Loucy (cell line): ENCODE data around the gene MACROD2.

Experiments
- EZH2phosphoT487 ChIP-seq: fragments of 200-600 bp; IDR thresholded peaks from 2 replicates; pipeline ENCODE4 v1.6.1; 2018; ENCODE audit warnings: antibody characterized with exemption, mild to moderate bottlenecking, moderate library complexity, borderline replicate concordance
- TF ChIP-seq, protein P1 (sequence below): fragments of 200-600 bp; sonication (generic); conservative IDR thresholded peaks from 2 replicates; pipeline ENCODE4 v1.5.1; 2014; ENCODE audit warnings: mild to moderate bottlenecking, antibody characterized with exemption, low read length

DNA sequence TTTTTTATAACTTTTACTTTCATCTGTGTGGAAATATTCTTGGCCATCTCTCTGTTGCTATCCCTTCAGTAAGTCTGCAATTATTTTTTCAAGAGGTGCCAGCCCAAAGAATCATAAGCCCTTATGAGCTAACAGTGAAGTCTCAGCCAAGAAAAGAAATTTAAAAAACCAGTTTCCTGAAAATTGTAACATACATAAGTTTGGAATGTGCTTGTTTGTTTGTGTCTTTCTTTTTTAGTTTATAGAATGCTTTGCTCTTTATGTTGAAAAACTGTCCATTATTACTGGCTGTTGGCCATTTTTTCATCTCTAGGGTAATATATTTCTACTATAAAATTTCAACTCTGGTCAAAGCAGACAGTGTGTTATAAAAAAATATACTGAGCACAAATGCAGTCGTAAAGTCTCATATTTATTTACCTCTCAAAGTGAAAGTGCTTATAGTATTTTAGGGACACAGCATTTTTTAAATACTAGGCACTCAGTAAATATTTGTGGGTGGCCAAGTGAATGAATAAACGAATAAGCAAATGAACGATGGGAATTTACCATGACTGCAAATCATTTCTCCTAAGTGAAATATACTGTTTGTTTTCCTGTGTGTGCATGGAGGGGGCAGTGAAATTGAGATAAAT, 1918.2 kb downstream of the MACROD2 start:
- no peak for TF ChIP-seq EZH2phosphoT487
- TF ChIP-seq, protein P1, sequence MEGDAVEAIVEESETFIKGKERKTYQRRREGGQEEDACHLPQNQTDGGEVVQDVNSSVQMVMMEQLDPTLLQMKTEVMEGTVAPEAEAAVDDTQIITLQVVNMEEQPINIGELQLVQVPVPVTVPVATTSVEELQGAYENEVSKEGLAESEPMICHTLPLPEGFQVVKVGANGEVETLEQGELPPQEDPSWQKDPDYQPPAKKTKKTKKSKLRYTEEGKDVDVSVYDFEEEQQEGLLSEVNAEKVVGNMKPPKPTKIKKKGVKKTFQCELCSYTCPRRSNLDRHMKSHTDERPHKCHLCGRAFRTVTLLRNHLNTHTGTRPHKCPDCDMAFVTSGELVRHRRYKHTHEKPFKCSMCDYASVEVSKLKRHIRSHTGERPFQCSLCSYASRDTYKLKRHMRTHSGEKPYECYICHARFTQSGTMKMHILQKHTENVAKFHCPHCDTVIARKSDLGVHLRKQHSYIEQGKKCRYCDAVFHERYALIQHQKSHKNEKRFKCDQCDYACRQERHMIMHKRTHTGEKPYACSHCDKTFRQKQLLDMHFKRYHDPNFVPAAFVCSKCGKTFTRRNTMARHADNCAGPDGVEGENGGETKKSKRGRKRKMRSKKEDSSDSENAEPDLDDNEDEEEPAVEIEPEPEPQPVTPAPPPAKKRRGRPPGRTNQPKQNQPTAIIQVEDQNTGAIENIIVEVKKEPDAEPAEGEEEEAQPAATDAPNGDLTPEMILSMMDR: no peak
